ENCODE results near the gene EPOP. TPM values are rescaled to one million over a fixed set of nuclear protein-coding genes. Genes with fewer than 3 reads are reported as not detected.

EPOP gene
- total RNA-seq, 1 experiment from 2014 or later: 4.0 TPM

DNA sequence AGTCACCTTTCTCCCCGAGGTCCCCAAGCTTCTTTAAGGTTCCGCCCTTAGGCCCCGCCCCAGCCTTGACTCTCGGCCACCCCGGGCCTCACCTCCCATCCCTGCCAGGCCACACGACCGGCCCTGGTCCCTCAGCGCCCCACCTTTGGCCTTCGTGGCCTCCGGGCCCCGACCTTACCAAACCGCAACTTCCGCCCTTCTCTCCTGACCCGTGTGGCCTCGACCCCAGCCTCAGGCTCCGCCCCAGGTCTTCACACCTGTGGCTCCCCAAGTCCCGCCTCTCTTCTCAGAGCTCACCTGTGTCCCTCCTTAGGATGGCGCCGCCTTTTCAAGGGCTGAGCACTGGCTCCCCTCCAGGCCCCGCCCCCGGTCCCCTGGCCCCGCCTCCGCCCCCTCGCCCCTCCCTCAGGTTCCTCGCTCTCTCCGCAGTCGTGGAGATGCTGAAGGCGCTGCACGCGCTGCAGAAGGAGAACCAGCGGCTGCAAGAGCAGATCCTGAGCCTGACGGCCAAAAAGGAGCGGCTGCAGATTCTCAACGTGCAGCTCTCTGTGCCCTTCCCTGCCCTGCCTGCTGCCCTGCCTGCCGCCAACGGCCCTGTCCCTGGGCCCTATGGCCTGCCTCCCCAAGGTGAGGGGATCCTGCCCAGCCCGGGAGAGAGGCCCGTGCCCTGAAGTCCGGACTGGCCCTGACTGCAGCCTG, 45.3 kb upstream of the EPOP start:
- Histone ChIP-seq H3K27me3 (replicated peaks; ENCODE audit: insufficient read depth, low read depth, low read length, poor library complexity) (no peaks in the 10 kb centered on the region), H3K9me3 (ENCODE audit: low read depth, low read length, poor library complexity, severe bottlenecking) (no peaks in the 10 kb centered on the region), H3K36me3 (ENCODE audit: insufficient read depth, low read length, poor library complexity, severe bottlenecking) (peaks cover 7% of the 10 kb centered on the region), H3K27ac (ENCODE audit: low read depth, low read length, poor library complexity, severe bottlenecking) (no peak overlapping the region), H3K4me1 (ENCODE audit: insufficient read depth, low read length, poor library complexity, severe bottlenecking) (no peaks in the 10 kb centered on the region), H3K4me3 (ENCODE audit: low read depth, low read length, poor library complexity, severe bottlenecking) (no peak overlapping the region)
- DNase-seq (ENCODE audit: low spot score): no peak
- TF ChIP-seq CTCF (conservative IDR thresholded peaks at IDR 0.05; ENCODE audit: low read depth, low read length): no peak
- TF ChIP-seq EZH2 (IDR thresholded peaks at IDR 0.05; ENCODE audit: borderline replicate concordance, low read depth, low read length, poor library complexity, severe bottlenecking): no peak
- CTCF ChIA-PET: no interaction called here
- POLR2A ChIA-PET (ENCODE audit: low non-redundant PET): no interaction called here
- BruUV-seq (replicated peaks): no TSS peak
- intact Hi-C loops (cut with micrococcal nuclease; ENCODE audit: unreplicated experiment): no loop called here

GRCh38 chr17:38719289-38719942, 44.7 kb upstream of the EPOP start:
- intact Hi-C loops (cut with micrococcal nuclease; ENCODE audit: unreplicated experiment): no loop called here
- no peaks in the 10 kb centered on the region for H3K27me3 ChIP-seq (replicated peaks; ENCODE audit: insufficient read depth, low read depth, low read length, poor library complexity)
- H3K4me3 ChIP-seq (ENCODE audit: low read depth, low read length, poor library complexity, severe bottlenecking): no peak overlapping the region
- no peak for DNase-seq (ENCODE audit: low spot score)
- peaks cover 9% of the 10 kb centered on the region for H3K36me3 ChIP-seq (ENCODE audit: insufficient read depth, low read length, poor library complexity, severe bottlenecking)
- no peaks in the 10 kb centered on the region for H3K9me3 ChIP-seq (ENCODE audit: low read depth, low read length, poor library complexity, severe bottlenecking)
- no peaks in the 10 kb centered on the region for H3K4me1 ChIP-seq (ENCODE audit: insufficient read depth, low read length, poor library complexity, severe bottlenecking)
- ChIA-PET CTCF (no interaction called here), POLR2A (ENCODE audit: low non-redundant PET) (no interaction called here)
- BruUV-seq (replicated peaks): no TSS peak
- H3K27ac ChIP-seq (ENCODE audit: low read depth, low read length, poor library complexity, severe bottlenecking): peak overlapping the region; percentile 50
- TF ChIP-seq EZH2 (IDR thresholded peaks at IDR 0.05; ENCODE audit: borderline replicate concordance, low read depth, low read length, poor library complexity, severe bottlenecking) (no peak), CTCF (conservative IDR thresholded peaks at IDR 0.05; ENCODE audit: low read depth, low read length) (no peak)

DNA sequence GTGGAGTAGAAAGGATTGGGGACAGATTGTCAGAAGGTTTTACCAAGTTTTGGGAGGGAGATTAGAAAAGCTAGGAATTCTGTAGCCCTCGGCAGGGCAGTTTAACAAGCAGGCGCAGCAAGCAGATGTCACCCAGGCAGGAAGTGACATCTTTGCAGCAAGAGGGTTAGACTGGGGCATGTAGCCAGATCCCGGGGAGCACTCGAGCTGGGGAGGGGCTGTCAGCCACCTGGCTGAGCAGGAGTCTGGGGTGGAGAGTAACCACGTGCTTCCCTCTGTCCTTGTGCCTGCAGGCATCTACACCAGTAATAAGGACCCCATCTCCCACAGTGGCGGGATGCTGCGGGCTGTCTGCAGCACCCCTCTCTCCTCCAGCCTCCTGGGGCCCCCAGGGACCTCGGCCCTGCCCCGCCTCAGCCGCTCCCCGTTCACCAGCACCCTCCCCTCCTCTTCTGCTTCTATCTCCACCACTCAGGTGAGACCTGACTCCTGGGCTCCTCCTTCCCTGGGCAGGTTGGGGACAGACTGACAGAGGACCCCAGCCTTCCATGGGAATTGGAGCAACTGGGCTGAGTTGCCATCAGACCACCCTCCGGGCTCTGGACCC, 42.5 kb upstream of the EPOP start:
- no TSS peak for BruUV-seq (replicated peaks)
- ChIA-PET CTCF (no interaction called here), POLR2A (ENCODE audit: low non-redundant PET) (no interaction called here)
- no peak overlapping the region for H3K27ac ChIP-seq (ENCODE audit: low read depth, low read length, poor library complexity, severe bottlenecking)
- no peak for DNase-seq (ENCODE audit: low spot score)
- TF ChIP-seq EZH2 (IDR thresholded peaks at IDR 0.05; ENCODE audit: borderline replicate concordance, low read depth, low read length, poor library complexity, severe bottlenecking): no peak
- no peak for TF ChIP-seq CTCF (conservative IDR thresholded peaks at IDR 0.05; ENCODE audit: low read depth, low read length)
- intact Hi-C loops (cut with micrococcal nuclease; ENCODE audit: unreplicated experiment): no loop called here
- H3K4me1 ChIP-seq (ENCODE audit: insufficient read depth, low read length, poor library complexity, severe bottlenecking): no peaks in the 10 kb centered on the region
- H3K9me3 ChIP-seq (ENCODE audit: low read depth, low read length, poor library complexity, severe bottlenecking): no peaks in the 10 kb centered on the region
- no peaks in the 10 kb centered on the region for H3K27me3 ChIP-seq (replicated peaks; ENCODE audit: insufficient read depth, low read depth, low read length, poor library complexity)
- H3K4me3 ChIP-seq (ENCODE audit: low read depth, low read length, poor library complexity, severe bottlenecking): no peak overlapping the region
- H3K36me3 ChIP-seq (ENCODE audit: insufficient read depth, low read length, poor library complexity, severe bottlenecking): peaks cover 12% of the 10 kb centered on the region

Data from A673 (cell line).